Measurements from ENCODE around the gene DNAH6.
A peak's percentile ranks its signal among the peaks of the same experiment; 100 is the strongest.
"Not testable (repeated sequence)": the region's sequence is repeated elsewhere in the genome, so short reads cannot be mapped to it uniquely, and the experiment has no call there.

Gene DNAH6

DNA sequence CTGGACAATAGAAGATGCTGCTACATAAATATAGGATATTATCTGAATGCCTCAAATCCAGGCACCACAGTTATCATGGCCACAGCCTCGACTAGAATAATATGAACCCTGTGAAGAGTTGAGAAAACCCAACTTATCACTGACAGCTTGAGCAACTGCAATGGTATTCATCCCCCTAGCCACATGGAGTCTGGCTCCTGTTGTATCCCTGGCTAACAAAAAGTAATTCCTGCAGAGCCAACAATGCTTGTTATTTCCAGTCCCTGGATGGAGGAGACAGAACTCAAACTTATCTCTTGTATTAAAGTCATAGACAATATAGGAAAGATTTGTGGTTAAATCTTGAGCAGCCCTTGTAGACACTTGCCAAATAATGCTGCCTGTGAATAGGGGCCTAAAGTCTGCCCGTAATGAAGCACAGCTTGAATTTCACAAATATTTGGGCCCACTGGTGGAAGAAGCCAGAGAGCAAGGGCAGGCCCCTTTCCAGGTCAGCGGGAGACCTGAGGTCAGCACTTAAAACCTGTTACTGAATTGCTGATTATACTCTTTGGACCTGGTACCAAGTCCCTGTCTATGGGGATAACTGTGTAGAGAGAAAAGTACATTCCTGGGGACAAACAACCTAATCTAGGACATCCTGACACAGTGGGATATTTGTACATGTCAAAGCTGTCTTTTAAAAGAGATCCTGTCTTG lies 28.9 kb upstream of the DNAH6 start:
- no peak for TF ChIP-seq POLR2A (IDR thresholded peaks at IDR 0.05; ENCODE audit: low read depth, low read length)
- FAIRE-seq = no peak
- DNase-seq (ENCODE audit: insufficient read length, low spot score) = no peak

- no peak for TF ChIP-seq POLR2A (IDR thresholded peaks at IDR 0.05; ENCODE audit: low read depth, low read length)
- FAIRE-seq (no peak), DNase-seq (ENCODE audit: insufficient read length, low spot score) (no peak)
These were observed 25.0 kb upstream of the DNAH6 start for GRCh38 chr2:84491256-84491655.

DNA sequence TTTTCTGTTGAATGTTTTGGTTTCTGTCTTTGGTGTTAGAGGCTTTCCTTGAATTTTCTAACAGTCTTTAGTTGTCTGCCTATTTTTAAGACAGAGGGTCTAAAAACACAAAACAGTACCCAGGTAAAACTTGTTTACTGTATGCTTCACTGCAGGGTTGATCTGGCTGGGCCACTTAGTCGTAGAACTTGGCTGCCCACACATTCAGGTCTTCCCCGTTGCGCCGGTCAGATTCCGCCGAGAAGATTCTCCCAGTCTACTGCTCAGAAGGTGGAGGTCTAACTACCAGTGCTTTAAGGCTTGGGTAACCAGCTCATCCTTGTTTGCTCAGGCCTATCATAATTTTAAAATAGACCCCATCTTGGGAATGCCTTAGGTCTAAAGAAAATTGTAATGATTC lies 24.6 kb upstream of the DNAH6 start:
- no peak for TF ChIP-seq POLR2A (IDR thresholded peaks at IDR 0.05; ENCODE audit: low read depth, low read length)
- FAIRE-seq (no peak), DNase-seq (ENCODE audit: insufficient read length, low spot score) (no peak)

- FAIRE-seq (no peak), DNase-seq (ENCODE audit: insufficient read length, low spot score) (no peak)
- no peak for TF ChIP-seq POLR2A (IDR thresholded peaks at IDR 0.05; ENCODE audit: low read depth, low read length)
These were observed 23.7 kb upstream of the DNAH6 start for GRCh38 chr2:84492571-84492970.

DNA sequence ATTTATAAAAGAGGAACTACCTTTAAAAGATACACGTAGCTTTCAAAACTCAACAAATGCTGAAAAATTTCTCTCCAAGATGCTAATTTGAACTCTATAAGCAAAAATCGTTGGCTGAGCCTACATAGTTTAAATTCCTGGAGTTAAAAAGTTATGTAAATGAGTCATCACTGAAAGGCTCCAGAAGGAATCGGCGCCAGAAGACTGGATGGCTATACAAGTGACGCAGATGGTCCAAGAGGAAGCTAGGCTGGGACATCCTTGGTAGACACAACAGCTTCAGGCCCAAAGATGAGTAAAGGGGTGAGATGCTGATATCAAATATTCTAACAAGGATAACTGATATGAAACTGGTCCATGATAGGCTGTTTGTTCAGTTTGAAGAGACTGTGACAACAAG lies 22.8 kb upstream of the DNAH6 start:
- no peak for TF ChIP-seq POLR2A (IDR thresholded peaks at IDR 0.05; ENCODE audit: low read depth, low read length)
- FAIRE-seq (peak; percentile 91), DNase-seq (ENCODE audit: insufficient read length, low spot score) (peak; percentile 51)

GRCh38 chr2:84494070-84494469 lies 22.2 kb upstream of the DNAH6 start:
- FAIRE-seq = no peak
- no peak for DNase-seq (ENCODE audit: insufficient read length, low spot score)
- no peak for TF ChIP-seq POLR2A (IDR thresholded peaks at IDR 0.05; ENCODE audit: low read depth, low read length)

DNA sequence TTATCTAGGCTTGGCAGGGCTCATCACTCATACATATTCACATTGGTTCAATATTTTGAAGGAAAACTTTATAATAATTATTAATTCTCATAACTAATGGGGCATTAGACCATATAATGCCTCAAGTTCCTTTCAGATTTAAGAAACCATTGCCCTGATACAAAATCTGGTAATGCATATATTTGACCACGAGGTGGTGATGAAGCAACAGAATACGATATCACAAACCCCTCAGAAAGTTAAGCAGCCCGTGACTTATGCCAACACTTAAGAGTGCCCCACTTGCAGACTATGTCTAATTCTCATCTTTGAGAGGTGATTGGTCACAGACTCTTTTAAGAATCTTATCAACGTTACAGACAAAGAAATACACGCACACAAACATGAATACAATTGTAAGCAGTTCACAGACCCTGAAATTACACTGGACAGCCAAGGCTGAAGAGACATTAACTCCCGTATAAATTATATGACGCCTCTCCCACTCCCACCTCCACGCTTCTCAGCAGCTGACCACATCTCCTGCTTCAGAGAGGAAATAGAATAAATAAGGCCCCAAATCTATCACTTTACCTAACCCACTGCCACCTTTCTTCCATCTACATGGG lies 20.7 kb upstream of the DNAH6 start:
- DNase-seq (ENCODE audit: insufficient read length, low spot score) (no peak), FAIRE-seq (peak; percentile 81)
- TF ChIP-seq POLR2A (IDR thresholded peaks at IDR 0.05; ENCODE audit: low read depth, low read length) = no peak

DNA sequence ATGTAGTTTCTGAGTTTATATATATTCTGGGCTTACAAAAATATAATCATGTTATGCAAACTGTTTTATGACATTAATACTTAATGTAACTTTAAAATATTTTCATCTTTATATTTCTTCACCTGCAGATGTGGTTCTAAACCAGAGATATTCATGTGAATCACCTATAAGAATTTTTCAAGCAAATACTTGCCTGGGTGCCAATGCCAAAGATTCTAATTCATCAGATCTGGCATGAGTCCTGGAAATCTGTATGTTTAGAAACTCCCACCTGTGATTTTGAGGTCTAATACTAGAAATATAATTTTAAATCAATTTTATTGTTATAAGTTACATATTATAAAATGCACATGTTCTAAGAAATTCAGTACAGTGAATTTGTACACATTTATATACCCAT lies 19.9 kb upstream of the DNAH6 start:
- no peak for DNase-seq (ENCODE audit: insufficient read length, low spot score)
- FAIRE-seq = no peak
- no peak for TF ChIP-seq POLR2A (IDR thresholded peaks at IDR 0.05; ENCODE audit: low read depth, low read length)

DNA sequence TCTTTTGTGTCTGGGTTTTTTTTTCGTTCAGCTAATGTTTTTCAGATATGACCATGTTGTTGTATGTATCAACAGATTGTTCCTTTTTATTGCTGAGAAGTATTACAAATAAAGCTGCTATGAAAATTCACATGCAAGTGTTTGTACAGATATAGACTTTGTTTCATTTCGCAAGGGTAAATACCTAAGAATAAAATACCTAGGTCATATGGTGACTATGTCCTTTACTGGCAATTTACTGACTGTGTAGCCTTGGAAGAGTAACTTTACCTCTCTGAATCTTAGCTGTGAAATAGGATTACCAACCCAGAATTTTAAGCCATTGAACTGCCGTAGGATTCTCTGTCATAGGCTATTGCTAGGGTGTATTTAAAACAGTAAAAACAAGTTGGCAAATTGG lies 19.0 kb upstream of the DNAH6 start:
- FAIRE-seq = no peak
- no peak for DNase-seq (ENCODE audit: insufficient read length, low spot score)
- no peak for TF ChIP-seq POLR2A (IDR thresholded peaks at IDR 0.05; ENCODE audit: low read depth, low read length)

GRCh38 chr2:84498150-84498799 lies 18.0 kb upstream of the DNAH6 start:
- no peak for TF ChIP-seq POLR2A (IDR thresholded peaks at IDR 0.05; ENCODE audit: low read depth, low read length)
- DNase-seq (ENCODE audit: insufficient read length, low spot score) (no peak), FAIRE-seq (no peak)

GRCh38 chr2:84511024-84511423 lies 5.3 kb upstream of the DNAH6 start:
- DNase-seq (ENCODE audit: insufficient read length, low spot score); FAIRE-seq: not testable (repeated sequence)

DNA sequence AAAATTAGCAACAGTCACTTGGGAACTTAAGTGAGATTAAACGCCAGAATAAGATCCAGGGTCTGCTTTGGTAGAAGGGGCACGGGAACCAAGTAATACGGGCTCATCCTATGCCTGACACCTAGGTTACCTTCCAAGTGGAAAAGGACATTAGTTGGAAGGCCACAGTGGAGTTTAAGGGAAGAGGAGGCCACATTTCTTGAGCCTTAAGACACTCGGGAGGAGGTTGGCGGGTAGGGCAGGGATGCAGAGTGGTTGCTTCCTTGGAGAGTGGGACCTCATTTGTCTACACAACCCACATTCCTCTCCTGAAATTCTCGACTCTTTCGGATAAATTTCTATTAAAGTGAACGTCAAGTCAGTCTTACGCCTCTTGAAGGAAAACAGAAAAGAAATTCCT lies 510 bp upstream of the DNAH6 start:
- FAIRE-seq (no peak), DNase-seq (ENCODE audit: insufficient read length, low spot score) (no peak)
- no peak for TF ChIP-seq POLR2A (IDR thresholded peaks at IDR 0.05; ENCODE audit: low read depth, low read length)

- no peak for FAIRE-seq
- TF ChIP-seq POLR2A (IDR thresholded peaks at IDR 0.05; ENCODE audit: low read depth, low read length) = no peak
- DNase-seq (ENCODE audit: insufficient read length, low spot score) = no peak
These were observed 3.1 kb downstream of the DNAH6 start for GRCh38 chr2:84519332-84519957.

GRCh38 chr2:84526562-84526961 lies 10.3 kb downstream of the DNAH6 start:
- DNase-seq (ENCODE audit: insufficient read length, low spot score) = no peak
- no peak for FAIRE-seq
- TF ChIP-seq POLR2A (IDR thresholded peaks at IDR 0.05; ENCODE audit: low read depth, low read length) = no peak
